Lower leg skin (tissue), 4 donors: ENCODE data around the gene KIRREL3. TPM values are rescaled to one million over a fixed set of nuclear protein-coding genes. Genes with fewer than 3 reads are reported as not detected.

Source experiments
- DNase-seq, 2 donors: peaks; one replicate each; pipeline ENCODE4 v3.0.0-alpha.2; 2019; ENCODE audit warnings: low spot score in 2 of 2
- H3K4me3 ChIP-seq: fragments of 200-600 bp; sonication (generic); 2 replicates; pipeline ENCODE4 v1.5.1; 2017; ENCODE audit warnings: mild to moderate bottlenecking, low read depth; ENCODE audit not compliant: poor library complexity, severe bottlenecking
- CTCF ChIP-seq, 3 donors: fragments of 450-650 bp; IDR thresholded peaks; one replicate each; pipeline ENCODE4 v1.5.1; 2016; ENCODE audit warnings: antibody characterized with exemption in 3 of 3, mild to moderate bottlenecking in 3 of 3, moderate library complexity in 2 of 3
- POLR2A ChIP-seq, 2 donors: fragments of 450-650 bp; IDR thresholded peaks; one replicate each; pipeline ENCODE4 v1.6.1; 2016 to 2017; ENCODE audit warnings: antibody characterized with exemption in 2 of 2, mild to moderate bottlenecking in 1 of 2, moderate library complexity in 1 of 2
- WGBS, 2 donors: methylation state at CpG; one replicate each; pipeline ENCODE4 v1.1.5; 2018; 5-methylcytosine and 5-hydroxymethylcytosine counted together
- intact Hi-C: fragments of 100-400 bp; cut with DNase I; formaldehyde crosslinking; loops from one replicate; pipeline ENCODE4 v1.15.0; 2023; ENCODE audit warnings: low total_unique reads
- total RNA-seq, 4 donors: library from RNA; depleted of rRNA; stranded (reverse); fragments of >200 nt; gene quantifications; one replicate each; pipeline ENCODE4 v1.1.0, GENCODE V29; 2016

Gene KIRREL3
- total RNA-seq, 4 donors from 2014 or later, result 0.13 TPM; not detected in 3

DNA sequence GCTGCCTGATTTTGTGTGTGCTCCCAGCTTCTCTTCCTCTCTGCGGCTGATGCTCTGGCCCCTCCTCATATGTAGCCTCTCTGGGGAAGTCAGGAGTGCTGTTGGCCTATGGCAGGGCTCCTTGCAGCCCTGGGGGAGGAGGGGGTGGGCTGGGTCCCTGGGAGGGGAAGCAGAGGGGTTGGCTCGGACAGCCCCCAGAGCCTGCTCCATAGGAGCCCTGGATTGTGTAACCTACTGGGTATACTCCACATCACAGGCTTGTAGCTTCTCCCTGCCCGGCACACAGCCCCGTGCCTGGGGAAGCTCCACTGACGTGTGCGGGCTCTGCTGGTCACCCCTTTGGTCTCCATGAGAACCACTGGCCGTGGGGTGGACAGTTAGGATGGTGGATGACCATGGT lies 531.3 kb downstream of the KIRREL3 start:
- H3K4me3 ChIP-seq, result no peak overlapping the region
- 90 to 94% methylated on average over 7 of the region's 7 CpGs for WGBS, 2 donors
- DNase-seq, result no peak
- intact Hi-C loops, result no loop called here
- TF ChIP-seq POLR2A (IDR thresholded peaks at IDR 0.05), result no peak

- 59 to 79% methylated on average over 5 to 7 of the region's 7 CpGs for WGBS, 2 donors
- no peak for DNase-seq
- H3K4me3 ChIP-seq, result no peak overlapping the region
- TF ChIP-seq POLR2A (IDR thresholded peaks at IDR 0.05) (no peak), CTCF (IDR thresholded peaks at IDR 0.05) (no peak)
- intact Hi-C loops, result no loop called here
Observed at GRCh38 chr11:126468102-126468521, 532.5 kb downstream of the KIRREL3 start.

- intact Hi-C loops, result no loop called here
- WGBS, 2 donors, result 93 to 95% methylated on average over 8 of the region's 8 CpGs
- no peak overlapping the region for H3K4me3 ChIP-seq
- DNase-seq, result no peak
- TF ChIP-seq CTCF (IDR thresholded peaks at IDR 0.05) (no peak), POLR2A (IDR thresholded peaks at IDR 0.05) (no peak)
Observed at GRCh38 chr11:126467471-126467870, 533.1 kb downstream of the KIRREL3 start.

- no peak for DNase-seq
- WGBS, 2 donors, result 84 to 89% methylated on average over 12 to 13 of the region's 13 CpGs
- intact Hi-C loops, result no loop called here
- H3K4me3 ChIP-seq, result no peak overlapping the region
- TF ChIP-seq POLR2A (IDR thresholded peaks at IDR 0.05) (no peak), CTCF (IDR thresholded peaks at IDR 0.05) (no peak)
Observed at GRCh38 chr11:126467046-126467370, 533.6 kb downstream of the KIRREL3 start.

- DNase-seq, result no peak
- TF ChIP-seq CTCF (IDR thresholded peaks at IDR 0.05) (no peak), POLR2A (IDR thresholded peaks at IDR 0.05) (no peak)
- intact Hi-C loops, result no loop called here
- 60 to 61% methylated on average over 18 of the region's 18 CpGs for WGBS, 2 donors
- H3K4me3 ChIP-seq, result no peak overlapping the region
Observed at GRCh38 chr11:126466236-126467045, 534.1 kb downstream of the KIRREL3 start.

- TF ChIP-seq POLR2A (IDR thresholded peaks at IDR 0.05), result no peak
- TF ChIP-seq CTCF (IDR thresholded peaks at IDR 0.05), result no peak
- WGBS, 2 donors, result 8 to 9% methylated on average over 17 to 19 of the region's 19 CpGs
- intact Hi-C loops, result no loop called here
- H3K4me3 ChIP-seq, result no peak overlapping the region
- no peak for DNase-seq
Observed at GRCh38 chr11:126465573-126466188, 534.9 kb downstream of the KIRREL3 start.
